SK-N-SH (cell line): ENCODE data around the gene THSD4. TPM values are rescaled to one million over a fixed set of nuclear protein-coding genes. Genes with fewer than 3 reads are reported as not detected.
A peak's percentile ranks its signal among the peaks of the same experiment; 100 is the strongest.

Experiments used
- CTCF ChIA-PET: fragments of 300-600, 350-600 bp; formaldehyde crosslinking; extraction: SDS; loops from one replicate; lab custom pipeline; 2021; lab: Yijun Ruan, JAX
- POLR2A ChIA-PET: fragments of 350-600 bp; sonication (Branson Sonifier 250); formaldehyde crosslinking; extraction: SDS; loops from one replicate; lab custom pipeline; 2020; ENCODE audit warnings: antibody characterized with exemption, inconsistent platforms; lab: Yijun Ruan, JAX
- DNase-seq: peaks from one replicate; pipeline ENCODE4 v3.0.0; 2012
- H2AFZ ChIP-seq: fragments of 200-600 bp; sonication (generic); 2 replicates; pipeline ENCODE4 v1.8.1; 2016; ENCODE audit warnings: antibody characterized with exemption, mild to moderate bottlenecking, low read depth
- H3F3A ChIP-seq: fragments of 200-600 bp; sonication (generic); replicated peaks from 2 replicates; pipeline ENCODE3; 2016; ENCODE audit warnings: antibody characterized with exemption, mild to moderate bottlenecking; ENCODE audit not compliant: insufficient read depth
- H3K27ac ChIP-seq, 2 experiments: fragments of 200-500 bp in 1 of 2; fragments of 200-600 bp in 1 of 2; sonication (Bioruptor generic) in 1 of 2; sonication (generic), shearing (Covaris generic) in 1 of 2; 2 replicates each; pipeline versions ENCODE4 v1.5.1 to v1.6.1; 2014 to 2016; ENCODE audit warnings: low read depth in 2 of 2, inconsistent platforms in 1 of 2, low read length in 1 of 2, mild to moderate bottlenecking in 1 of 2, mixed read lengths in 1 of 2
- H3K27me3 ChIP-seq: fragments of 200-600 bp; sonication (generic), shearing (Covaris generic); 2 replicates; pipeline ENCODE4 v1.6.1; 2016; ENCODE audit warnings: mixed run types; ENCODE audit not compliant: insufficient read depth
- H3K36me3 ChIP-seq, 2 experiments: fragments of 200-500 bp in 1 of 2; fragments of 200-600 bp in 1 of 2; sonication (Bioruptor generic) in 1 of 2; sonication (generic) in 1 of 2; replicated peaks in 1 of 2; 2 replicates each; pipeline versions ENCODE3 to v1.5.1; 2014 to 2016; ENCODE audit warnings: low read length in 1 of 2, mild to moderate bottlenecking in 1 of 2; ENCODE audit not compliant: insufficient read depth in 2 of 2, control insufficient read depth in 1 of 2
- H3K4me1 ChIP-seq, 2 experiments: fragments of 200-500 bp in 1 of 2; fragments of 200-600 bp in 1 of 2; sonication (Bioruptor generic) in 1 of 2; sonication (generic), shearing (Covaris generic) in 1 of 2; 2 replicates each; pipeline versions ENCODE4 v1.5.1 to v1.6.1; 2014 to 2016; ENCODE audit warnings: low read depth in 1 of 2, low read length in 1 of 2, mixed run types in 1 of 2; ENCODE audit not compliant: insufficient read depth in 2 of 2, control insufficient read depth in 1 of 2
- H3K4me2 ChIP-seq: fragments of 200-600 bp; sonication (generic), shearing (Covaris generic); 2 replicates; pipeline ENCODE4 v1.6.1; 2017; ENCODE audit warnings: mixed run types
- H3K4me3 ChIP-seq, 2 experiments: fragments of 200-500 bp in 1 of 2; fragments of 200-600 bp in 1 of 2; sonication (Bioruptor generic) in 1 of 2; sonication (generic), shearing (Covaris generic) in 1 of 2; 2 replicates each; pipeline versions ENCODE4 v1.5.1 to v1.8.1; 2014 to 2016; ENCODE audit warnings: low read depth in 2 of 2, inconsistent platforms in 1 of 2, low read length in 1 of 2, mild to moderate bottlenecking in 1 of 2, mixed read lengths in 1 of 2, moderate library complexity in 1 of 2
- H3K79me2 ChIP-seq: fragments of 200-600 bp; sonication (generic); 2 replicates; pipeline ENCODE4 v1.8.1; 2017; ENCODE audit warnings: mild to moderate bottlenecking; ENCODE audit not compliant: insufficient read depth
- H3K9ac ChIP-seq: fragments of 200-600 bp; sonication (generic); 2 replicates; pipeline ENCODE4 v1.6.1; 2017; ENCODE audit warnings: mixed run types
- H3K9me2 ChIP-seq: fragments of 200-600 bp; sonication (generic); 2 replicates; pipeline ENCODE4 v1.6.1; 2017; ENCODE audit warnings: mixed run types
- H3K9me3 ChIP-seq: fragments of 200-600 bp; sonication (generic); 2 replicates; pipeline ENCODE4 v1.6.1; 2017; ENCODE audit warnings: mixed run types, mild to moderate bottlenecking, moderate library complexity
- H4K20me1 ChIP-seq: fragments of 200-600 bp; sonication (generic); 2 replicates; pipeline ENCODE4 v1.6.1; 2017; ENCODE audit warnings: mild to moderate bottlenecking, mixed run types; ENCODE audit not compliant: insufficient read depth
- ELF1 ChIP-seq: IDR thresholded peaks from 2 replicates; pipeline ENCODE4 v1.4.0; 2012
- EZH2phosphoT487 ChIP-seq: fragments of 200-600 bp; sonication (generic); IDR thresholded peaks from 2 replicates; pipeline ENCODE4 v1.6.1; 2017; ENCODE audit warnings: low read depth, mixed run types, mild to moderate bottlenecking, antibody characterized with exemption, moderate library complexity, borderline replicate concordance
- FOXM1 ChIP-seq: IDR thresholded peaks from 2 replicates; pipeline ENCODE4 v1.4.0; 2012; ENCODE audit warnings: low read depth, mild to moderate bottlenecking
- JUND ChIP-seq: IDR thresholded peaks from 2 replicates; pipeline ENCODE4 v1.4.0; 2012
- MAX ChIP-seq: IDR thresholded peaks from 2 replicates; pipeline ENCODE4 v1.4.0; 2012; ENCODE audit warnings: low read depth
- MXI1 ChIP-seq: IDR thresholded peaks from 2 replicates; pipeline ENCODE4 v1.6.1; 2012; ENCODE audit warnings: mild to moderate bottlenecking, low read depth, low read length, improper control_type of control experiment
- NRF1 ChIP-seq: IDR thresholded peaks from 2 replicates; pipeline ENCODE4 v1.6.1; 2012; ENCODE audit warnings: low read depth, mild to moderate bottlenecking, low read length
- PBX3 ChIP-seq: IDR thresholded peaks from 2 replicates; pipeline ENCODE4; 2012
- POLR2AphosphoS5 ChIP-seq: IDR thresholded peaks from 2 replicates; pipeline ENCODE4 v1.6.1; 2012; ENCODE audit warnings: low read depth, low read length
- REST ChIP-seq: IDR thresholded peaks from 2 replicates; pipeline ENCODE4 v1.6.1; 2012; ENCODE audit warnings: mild to moderate bottlenecking, low read depth, low read length, moderate library complexity
- RXRA ChIP-seq: IDR thresholded peaks from 2 replicates; pipeline ENCODE4 v1.4.0; 2012; ENCODE audit warnings: low read depth, mild to moderate bottlenecking, borderline replicate concordance
- SIN3A ChIP-seq: IDR thresholded peaks from 2 replicates; pipeline ENCODE4 v1.6.1; 2012; ENCODE audit warnings: low read depth, mild to moderate bottlenecking, low read length, moderate library complexity, borderline replicate concordance
- SMC3 ChIP-seq: IDR thresholded peaks from 2 replicates; pipeline ENCODE4 v1.6.1; 2012; ENCODE audit warnings: low read depth, low read length, improper control_type of control experiment
- TAF1 ChIP-seq: IDR thresholded peaks from 2 replicates; pipeline ENCODE4 v1.6.1; 2012; ENCODE audit warnings: low read depth, mild to moderate bottlenecking, low read length, moderate library complexity, borderline replicate concordance
- USF2 ChIP-seq: fragments of 150-350 bp; IDR thresholded peaks from 2 replicates; pipeline ENCODE4 v1.6.1; 2017; ENCODE audit warnings: antibody characterized with exemption, low read length, low read depth, borderline replicate concordance
- WGBS: methylation state at CpG from one replicate; pipeline ENCODE4 v1.1.6; 2017; ENCODE audit warnings: low lambda C conversion rate; 5-methylcytosine and 5-hydroxymethylcytosine counted together
- polyA plus RNA-seq, 3 experiments: library from polyadenylated mRNA; depleted of rRNA; stranded (reverse); fragments of >200 nt; gene quantifications; 2 replicates each; pipeline ENCODE4 v1.2.3, GENCODE V29; 2012
- TF ChIP-seq, protein P1 (sequence below): IDR thresholded peaks from 2 replicates; pipeline ENCODE4 v1.4.0; 2012; ENCODE audit warnings: low read depth, borderline replicate concordance

Gene THSD4
- polyA plus RNA-seq, 1 of the 3 experiments (the other 2 are of a cell fraction), result 79.1 TPM

DNA sequence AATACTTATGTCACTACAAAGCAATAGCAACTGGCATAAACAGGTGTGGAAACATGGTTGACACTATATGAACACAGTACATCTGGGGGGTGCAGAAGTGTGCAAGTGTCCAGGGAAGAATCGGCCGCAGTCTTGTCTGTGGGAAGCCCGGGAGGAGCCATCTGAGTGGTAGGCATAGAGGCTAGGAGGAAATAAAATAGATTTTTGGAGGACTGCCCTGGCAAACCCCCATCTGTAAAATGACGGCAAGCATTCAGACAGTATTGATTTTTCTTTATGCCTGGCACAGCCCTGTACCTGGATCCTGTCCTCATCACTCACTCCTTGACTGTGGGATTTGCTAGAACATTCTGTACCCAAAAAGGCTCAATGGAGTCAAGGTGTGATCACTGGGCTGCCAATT is 31.3 kb downstream of the THSD4 start (continued):
- TF ChIP-seq REST, result no peak
- no peak for TF ChIP-seq NRF1
- no peak for TF ChIP-seq ELF1
- no peak for TF ChIP-seq FOXM1
- TF ChIP-seq RXRA, result no peak
- no peak for TF ChIP-seq POLR2AphosphoS5
- no peak for TF ChIP-seq JUND
- no peak for TF ChIP-seq MXI1

DNA sequence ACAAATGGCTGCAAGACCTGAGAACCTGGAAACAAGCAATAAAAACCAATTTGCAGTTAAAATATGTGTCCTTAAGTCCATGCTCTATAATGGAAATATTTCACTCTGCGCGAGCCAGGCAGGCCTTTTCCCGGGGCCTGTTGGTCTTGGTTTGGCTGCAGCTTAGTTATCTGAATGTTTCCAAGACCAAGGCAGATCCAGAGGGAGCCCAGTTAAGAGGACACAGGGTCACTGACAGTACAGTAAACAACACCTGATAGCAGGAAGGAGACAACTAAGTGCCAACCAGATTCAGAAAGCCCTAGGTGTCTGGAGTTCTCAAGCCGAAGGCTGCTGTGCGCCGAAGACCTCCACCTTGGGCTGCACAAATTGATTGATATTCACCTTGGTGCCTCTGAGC is 32.8 kb downstream of the THSD4 start:
- Histone ChIP-seq H3K4me2 (no peak overlapping the region), H3K4me1 (peaks cover 0 to 20% of the 10 kb centered on the region in 2 experiments; a peak in 2 of 4 replicates), H3K79me2 (peaks cover 24% of the 10 kb centered on the region; the same call in 1 of the 2 replicates), H3K27ac (no peak overlapping the region), H3K27me3 (no peaks in the 10 kb centered on the region), H3K36me3 (peaks cover 0 to 22% of the 10 kb centered on the region in 2 experiments), H2AFZ (no peak overlapping the region)
- CTCF ChIA-PET, result no interaction called here
- TF ChIP-seq MXI1, result no peak
- TF ChIP-seq, all 33 proteins: peak for 0
- 97% methylated on average over 6 of the region's 6 CpGs for WGBS
- Histone ChIP-seq H3K9me2 (no peaks in the 10 kb centered on the region), H3K4me3 (no peak overlapping the region), H3K9ac (no peak overlapping the region), H4K20me1 (no peaks in the 10 kb centered on the region), H3K9me3 (no peaks in the 10 kb centered on the region), H3F3A (peaks cover 12% of the 10 kb centered on the region)
- POLR2A ChIA-PET, result no interaction called here
- DNase-seq, result no peak

GRCh38 chr15:71149646-71150557 is 34.6 kb downstream of the THSD4 start:
- Histone ChIP-seq H3K9me2 (no peaks in the 10 kb centered on the region), H3K27me3 (no peaks in the 10 kb centered on the region), H2AFZ (no peak overlapping the region), H3K4me2 (no peak overlapping the region), H3K27ac (no peak overlapping the region; a peak in 1 of 4 replicates), H3K36me3 (peaks cover 0 to 24% of the 10 kb centered on the region in 2 experiments), H3F3A (peaks cover 9% of the 10 kb centered on the region), H4K20me1 (no peaks in the 10 kb centered on the region), H3K4me3 (no peak overlapping the region), H3K79me2 (peaks cover 25% of the 10 kb centered on the region; the same call in 1 of the 2 replicates), H3K4me1 (peaks cover 0 to 20% of the 10 kb centered on the region in 2 experiments; a peak in 2 of 4 replicates), H3K9me3 (no peaks in the 10 kb centered on the region), H3K9ac (no peak overlapping the region)
- WGBS, result 65% methylated on average over 7 of the region's 7 CpGs
- CTCF ChIA-PET, result no interaction called here
- DNase-seq, result no peak
- POLR2A ChIA-PET, result no interaction called here
- no peak for TF ChIP-seq SMC3
- TF ChIP-seq RXRA, result no peak
- no peak for TF ChIP-seq USF2
- no peak for TF ChIP-seq MAX
- TF ChIP-seq TAF1, result no peak
- TF ChIP-seq SIN3A, result no peak
- TF ChIP-seq EZH2phosphoT487, result no peak
- TF ChIP-seq, protein P1, sequence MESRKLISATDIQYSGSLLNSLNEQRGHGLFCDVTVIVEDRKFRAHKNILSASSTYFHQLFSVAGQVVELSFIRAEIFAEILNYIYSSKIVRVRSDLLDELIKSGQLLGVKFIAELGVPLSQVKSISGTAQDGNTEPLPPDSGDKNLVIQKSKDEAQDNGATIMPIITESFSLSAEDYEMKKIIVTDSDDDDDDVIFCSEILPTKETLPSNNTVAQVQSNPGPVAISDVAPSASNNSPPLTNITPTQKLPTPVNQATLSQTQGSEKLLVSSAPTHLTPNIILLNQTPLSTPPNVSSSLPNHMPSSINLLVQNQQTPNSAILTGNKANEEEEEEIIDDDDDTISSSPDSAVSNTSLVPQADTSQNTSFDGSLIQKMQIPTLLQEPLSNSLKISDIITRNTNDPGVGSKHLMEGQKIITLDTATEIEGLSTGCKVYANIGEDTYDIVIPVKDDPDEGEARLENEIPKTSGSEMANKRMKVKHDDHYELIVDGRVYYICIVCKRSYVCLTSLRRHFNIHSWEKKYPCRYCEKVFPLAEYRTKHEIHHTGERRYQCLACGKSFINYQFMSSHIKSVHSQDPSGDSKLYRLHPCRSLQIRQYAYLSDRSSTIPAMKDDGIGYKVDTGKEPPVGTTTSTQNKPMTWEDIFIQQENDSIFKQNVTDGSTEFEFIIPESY, result no peak
- peak; percentile 30; the same call in 1 of the 2 replicates for TF ChIP-seq PBX3
